Neural cell (in vitro differentiated cells): ENCODE measurements around the gene STAP2. TPM values are rescaled to one million over a fixed set of nuclear protein-coding genes. Genes with fewer than 3 reads are reported as not detected.
A peak's percentile ranks its signal among the peaks of the same experiment; 100 is the strongest.

Experiments
- H2AFZ ChIP-seq: fragments of 200-600, 300-800 bp; sonication (generic), shearing (Covaris generic); 2 replicates; pipeline ENCODE4 v1.6.0; 2014; ENCODE audit warnings: low read depth, mild to moderate bottlenecking, antibody characterized with exemption, low read length, moderate library complexity
- H3F3A ChIP-seq: fragments of 200-600 bp; shearing (Covaris generic); 2 replicates; pipeline ENCODE4 v1.6.1; 2016; ENCODE audit warnings: mild to moderate bottlenecking, moderate library complexity, mixed read lengths, antibody characterized with exemption, low read length; ENCODE audit not compliant: insufficient read depth, poor library complexity, severe bottlenecking
- H3K27ac ChIP-seq: fragments of 200-600, 300-800 bp; sonication (generic), shearing (Covaris generic); 2 replicates; pipeline ENCODE4 v1.5.1; 2014; ENCODE audit warnings: mild to moderate bottlenecking, low read length, moderate library complexity
- H3K27me3 ChIP-seq: fragments of 300-800, 200-600 bp; sonication (generic), shearing (Covaris generic); 2 replicates; pipeline ENCODE4 v1.6.0; 2014; ENCODE audit warnings: mild to moderate bottlenecking, low read depth, low read length, moderate library complexity; ENCODE audit not compliant: insufficient read depth
- H3K36me3 ChIP-seq: fragments of 300-800, 200-600 bp; sonication (generic), shearing (Covaris generic); 2 replicates; pipeline ENCODE4 v1.5.1; 2014; ENCODE audit warnings: mild to moderate bottlenecking, antibody characterized with exemption, low read length, moderate library complexity; ENCODE audit not compliant: insufficient read depth
- H3K4me2 ChIP-seq: fragments of 300-800, 200-600 bp; sonication (generic), shearing (Covaris generic); 2 replicates; pipeline ENCODE4 v1.6.0; 2014; ENCODE audit warnings: mild to moderate bottlenecking, low read length
- H3K4me3 ChIP-seq: fragments of 300-800, 200-600 bp; sonication (generic), shearing (Covaris generic); 2 replicates; pipeline ENCODE4 v1.5.1; 2014; ENCODE audit warnings: mild to moderate bottlenecking, low read length, moderate library complexity
- H3K79me2 ChIP-seq: fragments of 200-600 bp; shearing (Covaris generic); replicated peaks from 2 replicates; pipeline ENCODE4 v1.6.0; 2014; ENCODE audit warnings: mild to moderate bottlenecking, low read length, moderate library complexity; ENCODE audit not compliant: insufficient read depth
- H3K9ac ChIP-seq: fragments of 300-800, 200-600 bp; sonication (generic), shearing (Covaris generic); 2 replicates; pipeline ENCODE4 v1.6.1; 2016; ENCODE audit warnings: mild to moderate bottlenecking, low read length, mixed read lengths
- H3K9me2 ChIP-seq: fragments of 200-600 bp; shearing (Covaris generic); 2 replicates; pipeline ENCODE4 v1.6.1; 2016; ENCODE audit warnings: mild to moderate bottlenecking, low read length, mixed read lengths; ENCODE audit not compliant: insufficient read depth
- H3K9me3 ChIP-seq: fragments of 200-600, 300-800 bp; sonication (generic), shearing (Covaris generic); 2 replicates; pipeline ENCODE4 v1.6.1; 2016; ENCODE audit warnings: mild to moderate bottlenecking, mixed run types, low read length, moderate library complexity, mixed read lengths
- H4K20me1 ChIP-seq: fragments of 200-600 bp; shearing (Covaris generic); 2 replicates; pipeline ENCODE4 v1.6.1; 2016; ENCODE audit warnings: mild to moderate bottlenecking, mixed run types; ENCODE audit not compliant: insufficient read depth
- EP300 ChIP-seq: fragments of 450-650 bp; conservative IDR thresholded peaks from 2 replicates; pipeline ENCODE4 v1.6.1; 2014; ENCODE audit warnings: antibody characterized with exemption, mild to moderate bottlenecking, moderate library complexity; ENCODE audit not compliant: poor library complexity, severe bottlenecking
- EZH2 ChIP-seq: fragments of 200-600, 300-800 bp; shearing (Covaris generic), sonication (generic); IDR thresholded peaks from 2 replicates; pipeline ENCODE4 v1.6.1; 2014; ENCODE audit warnings: antibody characterized with exemption, low read length, borderline replicate concordance, mild to moderate bottlenecking; ENCODE audit not compliant: insufficient read depth, poor library complexity, severe bottlenecking
- MXI1 ChIP-seq: fragments of 450-650 bp; conservative IDR thresholded peaks from 2 replicates; pipeline ENCODE4 v1.6.1; 2014; ENCODE audit warnings: antibody characterized with exemption, mild to moderate bottlenecking; ENCODE audit not compliant: poor library complexity, severe bottlenecking
- POLR2AphosphoS5 ChIP-seq: IDR thresholded peaks from 2 replicates; pipeline ENCODE4 v1.6.1; 2012
- RAD21 ChIP-seq: fragments of 450-650 bp; conservative IDR thresholded peaks from 2 replicates; pipeline ENCODE4 v1.6.1; 2014; ENCODE audit warnings: antibody characterized with exemption, mild to moderate bottlenecking, moderate library complexity
- REST ChIP-seq: IDR thresholded peaks from 2 replicates; pipeline ENCODE4 v1.6.1; 2012; ENCODE audit warnings: borderline replicate concordance
- SMC3 ChIP-seq: fragments of 450-650 bp; conservative IDR thresholded peaks from 2 replicates; pipeline ENCODE4 v1.6.1; 2014; ENCODE audit warnings: antibody characterized with exemption, mild to moderate bottlenecking, moderate library complexity; ENCODE audit not compliant: poor library complexity
- TAF1 ChIP-seq: IDR thresholded peaks from 2 replicates; pipeline ENCODE4 v1.6.1; 2012; ENCODE audit warnings: low read depth
- polyA plus RNA-seq: library from polyadenylated mRNA; depleted of rRNA; stranded (reverse); fragments of >200 nt; gene quantifications from 2 replicates; pipeline ENCODE4 v1.2.3, GENCODE V29; 2014
- TF ChIP-seq, protein P1 (sequence below): fragments of 450-650 bp; IDR thresholded peaks from 2 replicates; pipeline ENCODE4 v1.5.1; 2014; ENCODE audit warnings: antibody characterized with exemption, mild to moderate bottlenecking, moderate library complexity; ENCODE audit not compliant: poor library complexity, severe bottlenecking

STAP2 gene
- polyA plus RNA-seq, 1 donor from 2014 or later = 0.16 TPM

- no peaks in the 10 kb centered on the region for H4K20me1 ChIP-seq
- H3K4me3 ChIP-seq = peak within 1 kb of the TSS; percentile 69
- H3F3A ChIP-seq = no peaks in the 10 kb centered on the region
- H2AFZ ChIP-seq = peak within 1 kb of the TSS; percentile 69
- H3K27me3 ChIP-seq = no peaks in the 10 kb centered on the region
- no peaks in the 10 kb centered on the region for H3K79me2 ChIP-seq
- peak within 1 kb of the TSS; percentile 69 for H3K9ac ChIP-seq
- TF ChIP-seq, protein P1, sequence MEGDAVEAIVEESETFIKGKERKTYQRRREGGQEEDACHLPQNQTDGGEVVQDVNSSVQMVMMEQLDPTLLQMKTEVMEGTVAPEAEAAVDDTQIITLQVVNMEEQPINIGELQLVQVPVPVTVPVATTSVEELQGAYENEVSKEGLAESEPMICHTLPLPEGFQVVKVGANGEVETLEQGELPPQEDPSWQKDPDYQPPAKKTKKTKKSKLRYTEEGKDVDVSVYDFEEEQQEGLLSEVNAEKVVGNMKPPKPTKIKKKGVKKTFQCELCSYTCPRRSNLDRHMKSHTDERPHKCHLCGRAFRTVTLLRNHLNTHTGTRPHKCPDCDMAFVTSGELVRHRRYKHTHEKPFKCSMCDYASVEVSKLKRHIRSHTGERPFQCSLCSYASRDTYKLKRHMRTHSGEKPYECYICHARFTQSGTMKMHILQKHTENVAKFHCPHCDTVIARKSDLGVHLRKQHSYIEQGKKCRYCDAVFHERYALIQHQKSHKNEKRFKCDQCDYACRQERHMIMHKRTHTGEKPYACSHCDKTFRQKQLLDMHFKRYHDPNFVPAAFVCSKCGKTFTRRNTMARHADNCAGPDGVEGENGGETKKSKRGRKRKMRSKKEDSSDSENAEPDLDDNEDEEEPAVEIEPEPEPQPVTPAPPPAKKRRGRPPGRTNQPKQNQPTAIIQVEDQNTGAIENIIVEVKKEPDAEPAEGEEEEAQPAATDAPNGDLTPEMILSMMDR = no peak
- TF ChIP-seq REST (no peak), MXI1 (peak; percentile 70), EP300 (peak; percentile 12), TAF1 (no peak), POLR2AphosphoS5 (peak; percentile 64)
- no peaks in the 10 kb centered on the region for H3K9me2 ChIP-seq
- H3K27ac ChIP-seq = peak within 1 kb of the TSS; percentile 8
- H3K4me2 ChIP-seq = peak within 1 kb of the TSS; percentile 7
- H3K9me3 ChIP-seq = no peaks in the 10 kb centered on the region
- no peaks in the 10 kb centered on the region for H3K36me3 ChIP-seq
Observed at GRCh38 chr19:4304538-4305256, 33.9 kb downstream of the STAP2 start, which contains the start of gene FSD1. Gene FSD1 (plus strand): TSS chr19:4304598. CDS start chr19:4304747, 149 bp downstream.

GRCh38 chr19:4303819-4304537 is 34.6 kb downstream of the STAP2 start:
- no peaks in the 10 kb centered on the region for H3K36me3 ChIP-seq
- H3F3A ChIP-seq = no peaks in the 10 kb centered on the region
- no peaks in the 10 kb centered on the region for H3K9me2 ChIP-seq
- H3K27ac ChIP-seq = no peak overlapping the region
- no peak overlapping the region for H2AFZ ChIP-seq
- H3K9ac ChIP-seq = peak overlapping the region; percentile 69
- no peaks in the 10 kb centered on the region for H3K79me2 ChIP-seq
- no peaks in the 10 kb centered on the region for H4K20me1 ChIP-seq
- H3K4me2 ChIP-seq = peak overlapping the region; percentile 7
- H3K4me3 ChIP-seq = peak overlapping the region; percentile 69
- H3K27me3 ChIP-seq = no peaks in the 10 kb centered on the region
- no peaks in the 10 kb centered on the region for H3K9me3 ChIP-seq
- TF ChIP-seq MXI1 = no peak
- no peak for TF ChIP-seq EZH2
- TF ChIP-seq RAD21 = no peak
- no peak for TF ChIP-seq REST
- no peak for TF ChIP-seq EP300
- TF ChIP-seq TAF1 = no peak
- TF ChIP-seq SMC3 = no peak
- TF ChIP-seq, protein P1 = no peak
- TF ChIP-seq POLR2AphosphoS5 = no peak
